Measurements from ENCODE around the gene MIPOL1. TPM values are rescaled to one million over a fixed set of nuclear protein-coding genes. Genes with fewer than 3 reads are reported as not detected.
"Not testable (repeated sequence)": the region's sequence is repeated elsewhere in the genome, so short reads cannot be mapped to it uniquely, and the experiment has no call there.

Gene MIPOL1, protein sequence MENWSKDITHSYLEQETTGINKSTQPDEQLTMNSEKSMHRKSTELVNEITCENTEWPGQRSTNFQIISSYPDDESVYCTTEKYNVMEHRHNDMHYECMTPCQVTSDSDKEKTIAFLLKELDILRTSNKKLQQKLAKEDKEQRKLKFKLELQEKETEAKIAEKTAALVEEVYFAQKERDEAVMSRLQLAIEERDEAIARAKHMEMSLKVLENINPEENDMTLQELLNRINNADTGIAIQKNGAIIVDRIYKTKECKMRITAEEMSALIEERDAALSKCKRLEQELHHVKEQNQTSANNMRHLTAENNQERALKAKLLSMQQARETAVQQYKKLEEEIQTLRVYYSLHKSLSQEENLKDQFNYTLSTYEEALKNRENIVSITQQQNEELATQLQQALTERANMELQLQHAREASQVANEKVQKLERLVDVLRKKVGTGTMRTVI
- total RNA-seq, result under 1 TPM in 1 of 2 experiments, not detected in 1; 0.09 TPM

DNA sequence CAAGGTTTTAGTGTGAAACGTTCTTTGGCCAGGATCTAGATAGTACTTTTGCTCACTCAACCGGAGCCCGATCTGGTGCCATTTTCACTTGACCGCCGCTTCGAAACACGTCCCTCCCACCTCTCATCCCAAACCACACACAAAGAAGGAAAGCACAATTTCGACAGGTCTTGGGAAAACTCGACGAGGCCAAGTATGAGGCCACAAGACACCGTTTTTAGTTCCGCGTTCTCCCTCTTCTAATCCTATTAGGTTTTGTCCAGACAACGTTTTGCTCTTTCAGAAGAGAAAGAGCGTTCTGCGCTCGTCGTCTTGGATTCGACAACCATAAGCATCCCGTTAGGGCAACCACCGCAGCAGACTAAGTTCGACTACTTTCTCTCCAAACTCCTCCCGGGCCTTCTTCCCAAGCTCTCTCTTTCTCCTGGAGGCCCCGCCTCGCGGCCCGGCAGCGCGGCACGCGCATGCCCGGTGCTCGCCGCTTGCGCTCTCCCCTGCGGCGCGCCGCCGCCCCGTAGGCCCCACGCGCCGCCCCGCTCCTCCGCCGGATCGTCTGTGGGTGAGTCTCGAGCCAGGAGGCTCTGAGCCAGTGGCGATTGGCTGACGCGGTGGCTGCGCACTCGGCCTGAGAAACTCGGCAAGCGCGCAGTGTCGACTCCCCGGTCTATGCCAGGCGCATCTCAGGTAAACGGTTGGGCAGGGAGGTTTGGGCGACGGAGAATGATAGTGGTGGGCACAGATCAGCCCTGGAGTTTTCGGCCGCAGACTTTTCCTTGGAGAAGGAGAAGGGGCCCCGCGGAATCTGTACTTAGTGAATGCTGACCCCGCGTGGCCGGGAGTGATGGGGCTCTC is at the start of gene MIPOL1:
MIPOL1 (plus strand) TSS at position 517 of the 852 bp plus-strand sequence. CDS start 49,952 bp downstream, outside the sequence.
- H3K4me3 Mint-ChIP-seq, result peak within 1 kb of the TSS; percentile 63
- peak; percentile 43 for DNase-seq
- ChIA-PET CTCF (no interaction called here), POLR2A (no interaction called here)
- H3K36me3 Mint-ChIP-seq (ENCODE audit: low read depth), result no peaks in the 10 kb centered on the region
- peaks cover 2% of the 10 kb centered on the region for H3K9me3 Mint-ChIP-seq (ENCODE audit: low read depth)
- H3K27me3 Mint-ChIP-seq, result peaks cover 20% of the 10 kb centered on the region
- peaks cover 11% of the 10 kb centered on the region for H3K4me1 Mint-ChIP-seq
- ATAC-seq, result peak; percentile 74
- intact Hi-C loops (cut with DNase I, micrococcal nuclease), result no loop called here
- no peak within 1 kb of the TSS for H3K27ac Mint-ChIP-seq

DNA sequence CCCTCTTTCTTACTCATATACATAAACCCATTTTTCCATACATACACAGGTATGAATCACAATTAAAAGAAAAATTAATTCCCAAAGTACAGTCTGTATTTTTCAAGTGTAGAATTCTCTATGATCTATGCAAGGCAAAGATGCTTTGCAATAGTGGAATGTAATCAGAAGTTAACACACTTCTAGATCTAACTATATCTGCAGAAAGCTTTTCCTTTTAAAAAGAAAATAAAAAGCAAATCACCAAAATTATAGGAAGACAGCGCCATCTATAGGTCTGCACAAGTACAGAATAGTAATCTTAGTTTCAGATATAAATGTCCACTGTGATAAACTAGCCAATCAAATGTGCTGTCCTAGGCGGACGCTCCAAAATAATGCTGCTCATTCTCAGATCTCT is 47.3 kb upstream of the MIPOL1 start:
- no peak overlapping the region for H3K4me3 Mint-ChIP-seq
- no peak for ATAC-seq
- no peaks in the 10 kb centered on the region for H3K27me3 Mint-ChIP-seq
- no peaks in the 10 kb centered on the region for H3K36me3 Mint-ChIP-seq (ENCODE audit: low read depth)
- ChIA-PET POLR2A (no interaction called here), CTCF (interaction anchor here (0.6 to 1.4 kb wide), 9 partner anchors 8 to 1670 kb away, joined by 3 to 6 read pairs (median 3); no protein-coding TSS in a partner anchor)
- no peaks in the 10 kb centered on the region for H3K4me1 Mint-ChIP-seq
- no peak overlapping the region for H3K27ac Mint-ChIP-seq
- DNase-seq, result no peak
- intact Hi-C loops (cut with DNase I, micrococcal nuclease), result no loop called here
- H3K9me3 Mint-ChIP-seq (ENCODE audit: low read depth), result peaks cover 10% of the 10 kb centered on the region

DNA sequence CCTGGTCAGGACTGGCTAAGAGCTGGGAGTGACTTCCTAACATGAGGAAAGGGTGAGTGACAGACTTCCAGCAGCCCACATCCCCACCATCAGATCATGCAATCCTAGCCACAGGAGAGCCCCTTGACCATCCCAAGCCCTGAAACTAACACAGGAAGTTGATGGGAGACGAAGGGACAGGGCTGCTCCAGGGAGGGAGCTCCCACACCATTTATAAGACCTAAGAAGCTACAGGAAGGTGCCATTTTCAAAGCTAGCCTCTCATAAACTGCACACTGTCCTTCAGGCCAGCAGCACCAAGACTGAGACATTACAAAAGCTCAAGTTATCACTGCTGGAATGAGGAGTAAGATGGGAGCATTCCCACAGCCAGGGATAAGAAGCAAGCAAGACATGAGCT is 44.7 kb upstream of the MIPOL1 start:
- CTCF ChIA-PET, result interaction anchor here (0.6 kb wide), 1 partner anchor 414 kb away, joined by 3 read pairs; no protein-coding TSS in a partner anchor

DNA sequence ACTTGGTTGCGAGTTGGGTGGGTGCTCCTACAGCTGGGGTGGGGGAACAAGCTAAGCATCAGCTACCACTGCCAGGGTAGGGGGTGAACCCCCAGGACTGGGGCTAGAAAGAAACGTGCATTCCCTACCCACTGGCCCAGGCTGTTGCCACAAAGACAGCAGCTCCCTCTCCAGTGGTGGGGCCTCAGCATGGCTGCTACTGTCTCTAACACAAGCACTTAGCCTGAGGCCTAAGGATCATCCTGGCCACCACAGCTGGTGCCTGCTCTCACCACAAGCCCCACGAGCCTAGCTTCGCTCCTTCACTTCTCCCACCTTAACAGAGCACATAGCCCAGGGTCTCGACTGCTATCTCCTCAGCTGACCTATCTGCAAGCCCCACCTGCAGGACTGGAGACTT is 44.3 kb upstream of the MIPOL1 start:
- H3K27me3 Mint-ChIP-seq, result no peaks in the 10 kb centered on the region
- no peak overlapping the region for H3K27ac Mint-ChIP-seq
- ChIA-PET CTCF (interaction anchor here (0.6 kb wide), 1 partner anchor 414 kb away, joined by 3 read pairs; no protein-coding TSS in a partner anchor), POLR2A (no interaction called here)
- ATAC-seq, result no peak
- H3K9me3 Mint-ChIP-seq (ENCODE audit: low read depth), result peaks cover 20% of the 10 kb centered on the region
- intact Hi-C loops (cut with DNase I, micrococcal nuclease), result no loop called here
- H3K4me1 Mint-ChIP-seq, result no peaks in the 10 kb centered on the region
- DNase-seq, result no peak
- no peak overlapping the region for H3K4me3 Mint-ChIP-seq
- H3K36me3 Mint-ChIP-seq (ENCODE audit: low read depth), result no peaks in the 10 kb centered on the region

More for the DNA sequence above, 44.7 kb upstream of the MIPOL1 start:
- no peak for ATAC-seq
- intact Hi-C loops (cut with DNase I, micrococcal nuclease), result no loop called here
- POLR2A ChIA-PET, result no interaction called here
- Mint-ChIP-seq H3K27ac (no peak overlapping the region), H3K27me3 (no peaks in the 10 kb centered on the region), H3K4me3 (no peak overlapping the region), H3K9me3 (ENCODE audit: low read depth) (peaks cover 20% of the 10 kb centered on the region), H3K4me1 (no peaks in the 10 kb centered on the region), H3K36me3 (ENCODE audit: low read depth) (no peaks in the 10 kb centered on the region)
- no peak for DNase-seq

DNA sequence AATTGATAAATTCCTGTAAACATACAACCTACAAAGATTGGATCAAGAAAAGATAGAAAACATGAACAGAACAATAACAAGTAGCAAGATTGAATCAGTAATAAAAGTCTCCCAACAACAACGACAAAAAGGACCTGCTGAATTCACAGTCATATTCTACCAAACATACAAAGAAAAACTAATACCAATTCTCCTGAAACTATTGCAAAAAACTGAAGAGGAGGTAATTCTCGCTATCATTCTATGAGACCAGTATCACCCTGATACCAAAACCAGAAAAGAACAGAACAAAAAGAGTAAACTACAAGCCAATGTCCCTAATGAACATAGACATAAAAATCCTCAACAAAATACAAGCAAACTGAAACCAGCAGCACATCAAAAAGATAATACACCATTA is 39.8 kb upstream of the MIPOL1 start:
- ChIA-PET CTCF (interaction anchor here (0.7 to 1.5 kb wide), 2 partner anchors 8 to 58 kb away, joined by 3 read pairs; no protein-coding TSS in a partner anchor), POLR2A (no interaction called here)
- Mint-ChIP-seq H3K36me3 (ENCODE audit: low read depth) (no peaks in the 10 kb centered on the region), H3K27me3 (no peaks in the 10 kb centered on the region), H3K27ac (no peak overlapping the region), H3K4me1 (no peaks in the 10 kb centered on the region), H3K4me3 (no peak overlapping the region), H3K9me3 (ENCODE audit: low read depth) (peaks cover 24% of the 10 kb centered on the region)
- ATAC-seq (no peak), DNase-seq (no peak)
- intact Hi-C loops (cut with DNase I, micrococcal nuclease), result no loop called here

- H3K4me3 Mint-ChIP-seq, result not testable (repeated sequence)
Measured at GRCh38 chr14:37162307-37162706, 35.4 kb upstream of the MIPOL1 start.

GRCh38 chr14:37165794-37166193 is 31.9 kb upstream of the MIPOL1 start:
- no peak overlapping the region for H3K27ac Mint-ChIP-seq
- ATAC-seq, result no peak
- H3K9me3 Mint-ChIP-seq (ENCODE audit: low read depth), result peaks cover 3% of the 10 kb centered on the region
- ChIA-PET CTCF (no interaction called here), POLR2A (no interaction called here)
- no peak overlapping the region for H3K4me3 Mint-ChIP-seq
- no peaks in the 10 kb centered on the region for H3K4me1 Mint-ChIP-seq
- intact Hi-C loops (cut with DNase I, micrococcal nuclease), result no loop called here
- no peaks in the 10 kb centered on the region for H3K36me3 Mint-ChIP-seq (ENCODE audit: low read depth)
- DNase-seq, result no peak
- H3K27me3 Mint-ChIP-seq, result peaks cover 3% of the 10 kb centered on the region

More at GRCh38 chr14:37162307-37162706, 35.4 kb upstream of the MIPOL1 start:
- H3K36me3 Mint-ChIP-seq (ENCODE audit: low read depth); CTCF ChIA-PET; H3K4me1 Mint-ChIP-seq; H3K27ac Mint-ChIP-seq; H3K9me3 Mint-ChIP-seq (ENCODE audit: low read depth); DNase-seq; ATAC-seq; POLR2A ChIA-PET; H3K27me3 Mint-ChIP-seq; intact Hi-C loops (cut with DNase I, micrococcal nuclease): not testable (repeated sequence)

DNA sequence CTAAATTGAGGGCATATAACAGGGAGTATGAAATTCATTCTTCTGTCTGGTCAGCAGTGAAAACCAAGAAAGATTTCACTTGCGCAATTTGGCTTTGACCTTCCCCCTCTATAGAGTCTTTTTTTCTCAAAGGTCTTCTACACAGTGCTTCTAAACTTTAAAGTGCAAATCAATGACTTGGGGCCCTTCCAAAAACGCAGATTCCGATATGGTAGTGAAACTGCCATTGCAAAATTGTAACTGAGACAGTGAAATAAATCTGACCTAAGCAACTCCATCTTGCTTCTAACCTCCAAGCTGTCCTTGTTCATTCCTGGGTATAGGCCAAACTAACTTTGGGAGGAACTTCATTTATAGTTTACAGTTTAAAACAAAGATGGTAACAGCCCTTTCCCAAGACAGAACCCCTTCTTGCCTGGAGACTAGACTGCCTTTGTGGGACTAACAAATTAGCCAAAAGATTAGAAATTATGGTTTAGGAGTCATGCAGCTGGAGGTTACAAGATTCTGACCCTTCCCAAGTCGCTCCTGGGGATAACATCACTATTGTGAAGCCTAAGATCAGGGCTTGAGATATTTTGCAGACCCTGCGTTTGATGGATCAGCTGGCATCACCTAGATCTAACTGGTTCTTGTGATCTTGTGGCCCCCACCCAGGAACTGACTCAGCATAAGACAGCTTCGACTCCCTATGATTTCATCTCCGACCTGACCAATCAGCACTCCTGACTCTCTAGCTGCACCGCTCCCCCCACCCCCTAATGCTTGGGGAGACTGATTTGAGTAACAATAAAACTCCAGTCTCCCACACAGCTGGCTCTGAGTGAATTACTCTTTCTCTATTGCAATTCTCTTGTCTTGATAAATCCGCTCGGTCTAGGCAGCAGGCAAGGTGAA is 30.3 kb upstream of the MIPOL1 start:
- ATAC-seq (no peak), DNase-seq (no peak)
- ChIA-PET CTCF (no interaction called here), POLR2A (no interaction called here)
- Mint-ChIP-seq H3K27ac (no peak overlapping the region), H3K36me3 (ENCODE audit: low read depth) (no peaks in the 10 kb centered on the region), H3K4me3 (no peak overlapping the region), H3K9me3 (ENCODE audit: low read depth) (peaks cover 3% of the 10 kb centered on the region), H3K27me3 (peaks cover 8% of the 10 kb centered on the region), H3K4me1 (peaks cover 2% of the 10 kb centered on the region)
- intact Hi-C loops (cut with DNase I, micrococcal nuclease), result no loop called here

- H3K4me3 Mint-ChIP-seq, result no peak overlapping the region
- H3K36me3 Mint-ChIP-seq (ENCODE audit: low read depth), result no peaks in the 10 kb centered on the region
- peaks cover 12% of the 10 kb centered on the region for H3K27me3 Mint-ChIP-seq
- POLR2A ChIA-PET, result no interaction called here
- H3K27ac Mint-ChIP-seq, result no peak overlapping the region
- intact Hi-C loops (cut with DNase I, micrococcal nuclease), result no loop called here
- ATAC-seq (no peak), DNase-seq (no peak)
- CTCF ChIA-PET, result no interaction called here
- H3K4me1 Mint-ChIP-seq, result peaks cover 2% of the 10 kb centered on the region
- peaks cover 3% of the 10 kb centered on the region for H3K9me3 Mint-ChIP-seq (ENCODE audit: low read depth)
Measured at GRCh38 chr14:37168721-37169120, 29.0 kb upstream of the MIPOL1 start.

DNA sequence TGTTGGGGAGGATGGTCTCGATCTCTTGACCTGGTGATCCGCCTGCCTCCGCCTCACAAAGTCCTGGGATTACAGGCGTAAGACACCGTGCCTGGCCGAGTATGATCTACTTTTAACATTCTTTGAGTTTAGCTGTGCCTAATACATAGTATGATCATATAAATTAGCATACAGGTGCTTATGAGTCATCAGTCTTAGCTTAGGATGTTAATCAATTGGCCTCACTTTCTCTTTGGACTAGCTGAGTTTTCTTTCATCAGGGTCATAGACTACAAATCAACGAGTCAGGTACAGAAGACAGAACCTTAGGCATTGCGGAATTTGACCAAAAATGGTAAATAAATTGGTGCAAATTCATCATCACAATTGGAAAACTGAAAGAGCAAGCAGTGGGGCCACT is 27.5 kb upstream of the MIPOL1 start:
- intact Hi-C loops (cut with DNase I, micrococcal nuclease), result no loop called here
- no peak overlapping the region for H3K4me3 Mint-ChIP-seq
- H3K4me1 Mint-ChIP-seq, result peaks cover 2% of the 10 kb centered on the region
- ATAC-seq, result no peak
- no peaks in the 10 kb centered on the region for H3K36me3 Mint-ChIP-seq (ENCODE audit: low read depth)
- peaks cover 3% of the 10 kb centered on the region for H3K9me3 Mint-ChIP-seq (ENCODE audit: low read depth)
- H3K27me3 Mint-ChIP-seq, result peaks cover 15% of the 10 kb centered on the region
- no peak overlapping the region for H3K27ac Mint-ChIP-seq
- CTCF ChIA-PET, result no interaction called here
- DNase-seq, result no peak
- POLR2A ChIA-PET, result no interaction called here

DNA sequence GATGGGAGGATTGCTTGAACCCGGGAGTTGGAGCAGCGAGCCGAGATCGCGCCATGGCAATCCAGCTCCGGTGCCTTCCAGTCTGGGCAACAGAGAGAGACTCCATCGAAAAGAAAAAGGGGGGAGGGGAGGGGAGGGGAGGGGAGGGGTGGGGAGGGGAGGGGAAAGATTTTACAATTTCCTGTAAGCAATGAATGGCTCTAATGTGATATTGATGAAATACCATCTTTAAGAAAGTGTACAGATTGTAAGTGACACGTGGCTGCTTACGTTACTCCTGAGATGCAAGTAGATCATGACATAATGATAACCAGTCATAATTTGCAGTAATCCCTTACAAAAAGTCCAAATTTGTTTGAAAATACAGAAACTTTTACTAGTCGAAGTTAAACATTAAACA is 26.7 kb upstream of the MIPOL1 start:
- Mint-ChIP-seq H3K9me3 (ENCODE audit: low read depth) (peaks cover 3% of the 10 kb centered on the region), H3K4me3 (no peak overlapping the region), H3K36me3 (ENCODE audit: low read depth) (no peaks in the 10 kb centered on the region), H3K27me3 (peaks cover 15% of the 10 kb centered on the region), H3K4me1 (peaks cover 2% of the 10 kb centered on the region), H3K27ac (no peak overlapping the region)
- ChIA-PET CTCF (no interaction called here), POLR2A (no interaction called here)
- DNase-seq, result no peak
- ATAC-seq, result no peak
- intact Hi-C loops (cut with DNase I, micrococcal nuclease), result no loop called here
